DOHH2 (cell line): ENCODE results near the gene LYZL1.

ENCODE experiments used
- H3F3A ChIP-seq: fragments of 200-600 bp; sonication (generic), shearing (Covaris generic); 2 replicates; pipeline ENCODE4 v1.6.0; 2016; ENCODE audit warnings: antibody characterized with exemption, mild to moderate bottlenecking; ENCODE audit not compliant: control insufficient read depth, insufficient read depth
- H3K27ac ChIP-seq: fragments of 200-600 bp; sonication (generic); 2 replicates; pipeline ENCODE4 v1.5.1; 2014; ENCODE audit warnings: low read depth, mild to moderate bottlenecking, low read length, moderate library complexity
- H3K27me3 ChIP-seq: fragments of 200-600 bp; sonication (generic); 2 replicates; pipeline ENCODE4 v1.6.1; 2014; ENCODE audit warnings: mild to moderate bottlenecking, low read length, mixed read lengths; ENCODE audit not compliant: control insufficient read depth
- H3K36me3 ChIP-seq: fragments of 200-600 bp; sonication (generic); 2 replicates; pipeline ENCODE4 v1.6.1; 2014; ENCODE audit warnings: mild to moderate bottlenecking, low read length, moderate library complexity, mixed read lengths; ENCODE audit not compliant: control insufficient read depth
- H3K4me1 ChIP-seq: fragments of 200-600 bp; sonication (generic); 2 replicates; pipeline ENCODE4 v1.6.1; 2014; ENCODE audit warnings: mild to moderate bottlenecking, low read length, mixed read lengths; ENCODE audit not compliant: control insufficient read depth
- H3K4me2 ChIP-seq: fragments of 200-600 bp; sonication (generic); 2 replicates; pipeline ENCODE4 v1.6.0; 2014; ENCODE audit warnings: mild to moderate bottlenecking, low read length, moderate library complexity
- H3K4me3 ChIP-seq: fragments of 200-600 bp; sonication (generic); 2 replicates; pipeline ENCODE4 v1.5.1; 2014; ENCODE audit warnings: mild to moderate bottlenecking, low read length, mixed read lengths
- H3K79me2 ChIP-seq: fragments of 200-600 bp; sonication (generic); 2 replicates; pipeline ENCODE4 v1.6.1; 2014; ENCODE audit warnings: mild to moderate bottlenecking, low read length, mixed read lengths; ENCODE audit not compliant: control insufficient read depth
- H3K9me2 ChIP-seq: fragments of 200-600 bp; sonication (generic); replicated peaks from 2 replicates; pipeline ENCODE4 v1.6.1; 2014; ENCODE audit warnings: mild to moderate bottlenecking, low read length, mixed read lengths; ENCODE audit not compliant: control insufficient read depth
- H3K9me3 ChIP-seq: fragments of 200-600 bp; sonication (generic); 2 replicates; pipeline ENCODE4 v1.6.1; 2014; ENCODE audit warnings: antibody characterized with exemption, low read length, mixed read lengths; ENCODE audit not compliant: control insufficient read depth, insufficient read depth
- H4K20me1 ChIP-seq: fragments of 200-600 bp; sonication (generic); 2 replicates; pipeline ENCODE4 v1.6.0; 2014; ENCODE audit warnings: low read depth, mild to moderate bottlenecking, antibody characterized with exemption, low read length, moderate library complexity; ENCODE audit not compliant: control insufficient read depth, insufficient read depth
- EZH2phosphoT487 ChIP-seq: fragments of 200-600 bp; sonication (generic); IDR thresholded peaks from 2 replicates; pipeline ENCODE4 v1.6.1; 2017; ENCODE audit warnings: borderline replicate concordance, mild to moderate bottlenecking, antibody characterized with exemption, low read length, moderate library complexity, mixed read lengths
- TF ChIP-seq, protein P1 (sequence below): fragments of 200-600 bp; sonication (generic); IDR thresholded peaks from one replicate; pipeline ENCODE4 v1.5.1; 2014; ENCODE audit warnings: antibody characterized with exemption, mild to moderate bottlenecking, low read depth, low read length; ENCODE audit not compliant: poor library complexity, severe bottlenecking

Gene LYZL1

GRCh38 chr10:29279779-29280487, 8.9 kb upstream of the LYZL1 start:
- peaks cover 7% of the 10 kb centered on the region; the same call in 1 of the 2 replicates for H3K27me3 ChIP-seq
- no peaks in the 10 kb centered on the region for H3K9me3 ChIP-seq
- H3K36me3 ChIP-seq = no peaks in the 10 kb centered on the region
- no peaks in the 10 kb centered on the region for H3K9me2 ChIP-seq
- no peaks in the 10 kb centered on the region for H3K4me1 ChIP-seq
- no peaks in the 10 kb centered on the region for H3K79me2 ChIP-seq
- no peaks in the 10 kb centered on the region for H3F3A ChIP-seq
- H4K20me1 ChIP-seq = no peaks in the 10 kb centered on the region
- no peak overlapping the region for H3K4me2 ChIP-seq
- TF ChIP-seq, protein P1, sequence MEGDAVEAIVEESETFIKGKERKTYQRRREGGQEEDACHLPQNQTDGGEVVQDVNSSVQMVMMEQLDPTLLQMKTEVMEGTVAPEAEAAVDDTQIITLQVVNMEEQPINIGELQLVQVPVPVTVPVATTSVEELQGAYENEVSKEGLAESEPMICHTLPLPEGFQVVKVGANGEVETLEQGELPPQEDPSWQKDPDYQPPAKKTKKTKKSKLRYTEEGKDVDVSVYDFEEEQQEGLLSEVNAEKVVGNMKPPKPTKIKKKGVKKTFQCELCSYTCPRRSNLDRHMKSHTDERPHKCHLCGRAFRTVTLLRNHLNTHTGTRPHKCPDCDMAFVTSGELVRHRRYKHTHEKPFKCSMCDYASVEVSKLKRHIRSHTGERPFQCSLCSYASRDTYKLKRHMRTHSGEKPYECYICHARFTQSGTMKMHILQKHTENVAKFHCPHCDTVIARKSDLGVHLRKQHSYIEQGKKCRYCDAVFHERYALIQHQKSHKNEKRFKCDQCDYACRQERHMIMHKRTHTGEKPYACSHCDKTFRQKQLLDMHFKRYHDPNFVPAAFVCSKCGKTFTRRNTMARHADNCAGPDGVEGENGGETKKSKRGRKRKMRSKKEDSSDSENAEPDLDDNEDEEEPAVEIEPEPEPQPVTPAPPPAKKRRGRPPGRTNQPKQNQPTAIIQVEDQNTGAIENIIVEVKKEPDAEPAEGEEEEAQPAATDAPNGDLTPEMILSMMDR = no peak
- TF ChIP-seq EZH2phosphoT487 = no peak
- H3K4me3 ChIP-seq = no peak overlapping the region
- H3K27ac ChIP-seq = no peak overlapping the region

DNA sequence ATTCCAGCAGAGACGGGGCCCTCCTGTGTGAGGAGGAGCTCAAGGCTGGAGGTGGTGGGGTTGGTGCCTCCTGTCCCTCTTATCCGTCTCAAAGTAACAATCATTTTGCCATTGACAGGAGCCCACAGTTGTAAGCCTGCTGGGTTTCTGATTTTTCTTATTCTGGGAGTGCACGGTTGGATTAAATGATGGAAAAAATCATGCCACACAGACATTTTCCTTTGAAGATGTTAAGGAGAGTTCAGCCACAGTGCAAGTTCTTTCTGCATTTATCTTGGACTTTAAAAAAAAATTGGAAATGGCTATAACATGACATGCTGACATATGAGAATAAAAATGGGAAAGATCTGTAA, 8.4 kb upstream of the LYZL1 start:
- Histone ChIP-seq H3K9me3 (no peaks in the 10 kb centered on the region), H3K4me2 (no peak overlapping the region), H3K79me2 (no peaks in the 10 kb centered on the region)

DNA sequence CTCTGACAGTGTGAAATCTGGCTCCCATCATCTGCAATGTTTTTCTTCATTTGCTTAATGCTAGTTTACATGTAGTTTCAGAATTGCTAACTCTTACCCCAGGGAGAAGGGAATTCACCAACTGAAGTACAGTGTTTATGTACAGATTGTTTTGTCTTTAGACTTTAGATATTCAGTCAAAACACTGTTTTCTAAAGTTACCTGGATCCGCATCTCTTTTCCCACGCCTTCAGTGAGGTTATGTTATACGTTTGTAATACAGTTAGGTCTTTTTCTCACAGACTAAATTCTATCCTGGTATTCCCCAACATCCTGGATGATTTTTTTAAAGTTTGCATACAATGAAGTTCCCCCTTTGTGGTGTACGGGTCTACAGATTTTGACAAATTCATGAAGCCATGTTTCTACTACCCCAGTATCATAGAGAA, 3.2 kb upstream of the LYZL1 start:
- Histone ChIP-seq H3K36me3 (no peaks in the 10 kb centered on the region), H3K4me3 (no peak overlapping the region), H3K9me2 (no peaks in the 10 kb centered on the region), H3K4me2 (no peak overlapping the region), H3K4me1 (no peaks in the 10 kb centered on the region), H3K27me3 (peaks cover 14% of the 10 kb centered on the region), H4K20me1 (no peaks in the 10 kb centered on the region), H3F3A (no peaks in the 10 kb centered on the region), H3K27ac (no peak overlapping the region), H3K79me2 (no peaks in the 10 kb centered on the region), H3K9me3 (no peaks in the 10 kb centered on the region)
- TF ChIP-seq, protein P1 = no peak
- TF ChIP-seq EZH2phosphoT487 = no peak

More for the DNA sequence above, 8.4 kb upstream of the LYZL1 start:
- peaks cover 10% of the 10 kb centered on the region; the same call in 1 of the 2 replicates for H3K27me3 ChIP-seq
- no peaks in the 10 kb centered on the region for H3K9me2 ChIP-seq
- TF ChIP-seq, protein P1 = no peak
- no peak for TF ChIP-seq EZH2phosphoT487
- H4K20me1 ChIP-seq = no peaks in the 10 kb centered on the region
- H3K4me1 ChIP-seq = no peaks in the 10 kb centered on the region
- no peaks in the 10 kb centered on the region for H3F3A ChIP-seq
- H3K27ac ChIP-seq = no peak overlapping the region
- H3K4me3 ChIP-seq = no peak overlapping the region
- H3K36me3 ChIP-seq = no peaks in the 10 kb centered on the region
